BE2C (cell line): ENCODE results near the gene DAB2IP.

Source experiments
- DNase-seq: peaks from one replicate; pipeline ENCODE4 v3.0.0-alpha.2; 2020
- H3K27me3 ChIP-seq: fragments of 250-450 bp; sonication (Bioruptor Pico); 2 replicates; pipeline ENCODE4 v1.5.1; 2020; ENCODE audit warnings: mild to moderate bottlenecking
- H3K36me3 ChIP-seq: fragments of 250-450 bp; sonication (Bioruptor Pico); 2 replicates; pipeline ENCODE4 v1.5.1; 2020; ENCODE audit warnings: mild to moderate bottlenecking
- H3K4me1 ChIP-seq: fragments of 250-450 bp; sonication (Bioruptor Pico); 2 replicates; pipeline ENCODE4 v1.5.1; 2020
- H3K4me3 ChIP-seq: 2 replicates; pipeline ENCODE4 v1.5.1; 2011; ENCODE audit warnings: low read depth, low read length
- H3K9me3 ChIP-seq: fragments of 250-450 bp; sonication (Bioruptor Pico); 2 replicates; pipeline ENCODE4 v1.5.1; 2020
- CTCF ChIP-seq: IDR thresholded peaks from 2 replicates; pipeline ENCODE4 v1.5.1; 2012; ENCODE audit warnings: mild to moderate bottlenecking, low read depth, low read length

Gene DAB2IP

DNA sequence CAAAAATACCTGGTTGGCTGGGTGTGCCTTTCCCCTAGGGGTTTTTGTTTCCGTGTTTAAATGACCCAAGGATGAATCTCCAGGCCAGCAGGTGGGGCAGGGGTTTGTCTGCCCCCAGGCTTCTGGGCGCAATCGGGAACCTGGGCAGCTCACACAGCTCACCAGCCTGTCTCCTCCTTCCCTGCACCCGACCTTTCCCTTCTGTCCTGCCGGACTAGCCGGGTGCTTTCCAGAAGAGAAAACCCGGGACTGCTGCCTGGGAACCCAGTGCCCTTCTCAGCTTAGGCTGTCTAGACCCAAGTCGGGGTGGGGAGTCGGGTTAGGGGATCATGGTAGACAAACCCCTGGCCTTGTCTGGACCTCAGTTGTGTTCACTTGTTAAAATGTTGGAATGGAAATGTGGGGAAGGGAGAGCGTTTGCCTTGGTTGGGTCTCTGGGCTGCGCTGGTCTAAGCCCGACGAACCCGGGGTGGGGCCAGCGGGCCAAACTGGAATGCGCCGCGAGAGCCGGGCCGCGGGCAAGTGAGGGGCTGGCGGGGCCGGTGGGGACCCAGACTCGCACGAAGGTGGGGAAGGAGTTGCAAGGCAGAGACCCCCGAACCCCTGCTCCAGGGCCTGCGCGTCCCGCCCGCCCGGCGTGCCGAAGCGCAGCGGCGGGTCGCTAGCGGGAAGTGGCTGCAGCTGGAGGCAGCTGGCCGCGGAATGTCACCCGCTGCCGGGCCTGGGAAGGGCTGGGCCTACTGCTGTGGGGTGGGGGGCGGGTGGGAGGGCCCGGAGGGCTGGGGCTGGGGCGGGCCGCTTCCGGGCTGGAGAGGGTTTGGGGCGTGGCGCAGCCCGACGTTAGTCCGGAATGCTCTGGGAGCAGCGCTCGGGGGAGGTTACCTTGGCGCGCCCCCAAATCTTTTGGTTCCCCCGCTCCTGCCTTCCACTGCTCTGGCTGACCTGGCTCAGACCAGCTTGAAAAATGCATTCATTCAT, 84.6 kb downstream of the DAB2IP start:
- Histone ChIP-seq H3K36me3 (no peaks in the 10 kb centered on the region), H3K4me3 (no peak overlapping the region), H3K4me1 (0 out of 2 replicates have a peak, but pooled peaks cover 4% of the 10 kb centered on the region), H3K27me3 (no peaks in the 10 kb centered on the region), H3K9me3 (no peaks in the 10 kb centered on the region)
- DNase-seq: no peak
- TF ChIP-seq CTCF: no peak

DNA sequence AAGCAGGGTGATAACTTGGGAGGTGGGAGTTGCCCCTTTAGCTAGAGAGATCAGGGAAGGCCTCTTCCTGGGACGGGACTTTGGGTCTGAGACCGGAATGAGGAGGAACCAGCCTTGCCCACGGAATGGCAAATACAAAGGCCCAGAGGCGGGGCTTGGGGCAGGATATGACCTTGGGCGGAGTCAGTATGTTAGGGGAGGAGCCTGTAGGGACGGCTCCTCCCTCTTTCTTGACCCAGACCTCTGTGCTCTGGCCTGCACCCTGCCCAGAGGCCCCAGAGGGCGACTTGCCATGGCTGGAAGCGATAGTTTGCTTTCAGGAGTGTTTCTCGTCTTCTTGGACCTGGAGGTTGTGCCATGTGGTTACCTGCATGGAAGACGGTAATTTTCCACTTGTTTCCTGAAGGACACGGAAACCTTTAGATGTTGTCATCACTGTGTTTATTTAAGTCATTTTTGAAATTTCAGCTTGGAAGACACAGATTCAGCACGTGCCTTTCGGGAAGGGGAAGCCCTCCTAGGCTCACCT, 85.6 kb downstream of the DAB2IP start:
- Histone ChIP-seq H3K4me1 (0 out of 2 replicates have a peak, but pooled peaks cover 4% of the 10 kb centered on the region), H3K27me3 (no peaks in the 10 kb centered on the region), H3K4me3 (no peak overlapping the region), H3K36me3 (no peaks in the 10 kb centered on the region), H3K9me3 (no peaks in the 10 kb centered on the region)
- no peak for DNase-seq
- TF ChIP-seq CTCF: no peak

DNA sequence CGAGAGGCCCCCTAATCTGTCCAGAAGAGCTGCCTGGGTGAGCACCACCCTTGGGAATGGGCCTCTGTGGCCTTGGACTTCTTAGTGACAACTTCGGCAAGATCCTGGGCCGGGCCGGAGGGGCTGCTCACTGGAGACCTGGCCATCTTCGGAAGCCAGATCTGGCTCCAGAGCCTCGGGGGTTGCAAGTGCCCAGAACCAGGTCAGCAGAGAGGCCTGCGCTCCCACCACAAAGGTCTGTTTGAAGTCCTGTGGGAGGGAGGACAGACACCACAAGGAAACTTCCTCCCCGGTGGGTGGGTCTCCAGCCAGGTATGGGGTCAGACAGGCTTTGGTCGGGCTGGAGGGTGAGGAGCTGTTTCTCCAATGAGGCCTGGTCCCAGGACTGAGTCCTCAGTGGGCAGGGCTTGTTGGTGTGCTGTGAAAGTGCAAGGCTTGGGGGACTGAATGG, 86.1 kb downstream of the DAB2IP start:
- Histone ChIP-seq H3K9me3 (no peaks in the 10 kb centered on the region), H3K4me3 (no peak overlapping the region), H3K36me3 (no peaks in the 10 kb centered on the region), H3K27me3 (no peaks in the 10 kb centered on the region), H3K4me1 (0 out of 2 replicates have a peak, but pooled peaks cover 4% of the 10 kb centered on the region)
- no peak for TF ChIP-seq CTCF
- DNase-seq: no peak

- TF ChIP-seq CTCF: no peak
- H3K4me3 ChIP-seq: no peak overlapping the region
- DNase-seq: no peak
- H3K4me1 ChIP-seq: peaks cover 4% of the 10 kb centered on the region; the same call in 1 of the 2 replicates
- H3K36me3 ChIP-seq: no peaks in the 10 kb centered on the region
- no peaks in the 10 kb centered on the region for H3K27me3 ChIP-seq
- no peaks in the 10 kb centered on the region for H3K9me3 ChIP-seq
These were observed 87.0 kb downstream of the DAB2IP start for GRCh38 chr9:121738411-121738810.

DNA sequence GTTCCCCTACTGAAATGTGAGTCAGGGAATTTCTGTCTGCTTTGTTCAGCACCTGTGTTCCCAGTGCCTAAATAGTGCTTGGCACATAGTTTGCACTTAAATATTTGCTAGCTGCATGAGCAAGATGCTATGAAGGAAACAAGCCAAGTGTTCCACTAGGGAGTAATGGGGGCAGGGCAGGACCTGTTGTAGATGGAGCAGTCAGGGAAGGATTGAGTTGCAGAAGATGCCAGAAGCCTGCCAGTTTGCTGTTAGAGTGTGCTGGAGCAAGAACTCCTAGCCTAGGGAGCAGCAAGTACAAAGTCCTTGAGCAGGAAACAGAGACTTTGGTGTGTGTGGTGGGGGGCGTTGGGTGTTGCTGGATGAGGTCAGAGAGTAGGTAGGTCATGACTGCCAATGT, 87.5 kb downstream of the DAB2IP start:
- DNase-seq: no peak
- no peak overlapping the region for H3K4me3 ChIP-seq
- no peaks in the 10 kb centered on the region for H3K27me3 ChIP-seq
- no peak for TF ChIP-seq CTCF
- H3K9me3 ChIP-seq: no peaks in the 10 kb centered on the region
- H3K4me1 ChIP-seq: peaks cover 9% of the 10 kb centered on the region
- no peaks in the 10 kb centered on the region for H3K36me3 ChIP-seq

- no peak for TF ChIP-seq CTCF
- Histone ChIP-seq H3K4me1 (peaks cover 11% of the 10 kb centered on the region), H3K9me3 (no peaks in the 10 kb centered on the region), H3K27me3 (no peaks in the 10 kb centered on the region), H3K4me3 (no peak overlapping the region), H3K36me3 (no peaks in the 10 kb centered on the region)
- DNase-seq: no peak
These were observed 88.5 kb downstream of the DAB2IP start for GRCh38 chr9:121739971-121740370.
